ENCODE measurements around the gene PLPP4.

GRCh38 chr10:120475844-120476791 lies 19.1 kb downstream of the PLPP4 start:
- no peak for TF ChIP-seq POLR2A (IDR thresholded peaks at IDR 0.05; ENCODE audit: low read depth, low read length)
- no peak for TF ChIP-seq TAF1 (IDR thresholded peaks at IDR 0.05; ENCODE audit: low read depth, low read length)
